ENCODE measurements around the gene SYT2.

DNA sequence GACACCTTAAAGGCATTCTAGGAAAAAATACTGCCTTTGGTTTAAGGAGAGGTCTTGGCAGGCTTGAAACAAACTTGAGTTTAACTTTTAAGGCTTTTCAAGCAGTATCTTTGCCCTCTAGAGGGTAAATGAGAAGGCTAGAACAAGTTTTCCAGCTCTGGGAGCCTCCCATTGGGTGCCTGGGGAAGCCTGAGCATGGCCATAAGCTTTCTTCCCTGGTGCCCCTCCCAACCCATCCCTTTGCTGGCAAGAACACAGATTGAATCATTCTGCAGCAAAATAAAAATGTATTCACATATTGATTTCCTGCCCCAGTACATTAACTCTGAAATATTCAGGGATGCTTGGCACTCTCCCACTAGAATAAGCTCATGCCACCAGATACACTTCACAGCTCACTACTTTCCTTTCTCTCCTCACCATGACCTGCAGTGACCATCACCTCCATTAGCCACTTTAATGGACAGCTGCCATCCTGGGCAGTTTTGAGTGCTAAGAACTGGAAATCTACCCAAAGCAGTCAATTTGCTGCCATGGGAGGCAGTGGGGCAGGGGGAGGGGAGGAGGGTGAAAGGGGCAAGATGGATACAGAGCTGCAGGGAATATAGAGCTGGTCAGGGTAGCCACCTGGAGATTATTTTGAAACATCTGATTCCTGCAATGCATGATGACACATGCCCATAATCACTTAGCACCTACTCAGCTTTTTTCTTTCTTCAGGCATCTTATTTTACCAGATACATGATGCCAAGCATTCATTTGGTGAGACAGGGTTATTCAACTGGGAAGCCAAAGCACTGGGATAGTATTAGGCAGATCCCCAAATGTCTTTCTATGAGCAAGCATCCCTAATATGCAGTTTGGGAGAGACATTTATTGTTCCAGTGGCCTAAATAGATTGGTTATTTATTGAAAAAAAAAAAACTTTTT lies 140.6 kb downstream of the SYT2 start:
- no peak for TF ChIP-seq EZH2phosphoT487 (IDR thresholded peaks at IDR 0.05; ENCODE audit: borderline replicate concordance, low read length)
- TF ChIP-seq, protein P1, sequence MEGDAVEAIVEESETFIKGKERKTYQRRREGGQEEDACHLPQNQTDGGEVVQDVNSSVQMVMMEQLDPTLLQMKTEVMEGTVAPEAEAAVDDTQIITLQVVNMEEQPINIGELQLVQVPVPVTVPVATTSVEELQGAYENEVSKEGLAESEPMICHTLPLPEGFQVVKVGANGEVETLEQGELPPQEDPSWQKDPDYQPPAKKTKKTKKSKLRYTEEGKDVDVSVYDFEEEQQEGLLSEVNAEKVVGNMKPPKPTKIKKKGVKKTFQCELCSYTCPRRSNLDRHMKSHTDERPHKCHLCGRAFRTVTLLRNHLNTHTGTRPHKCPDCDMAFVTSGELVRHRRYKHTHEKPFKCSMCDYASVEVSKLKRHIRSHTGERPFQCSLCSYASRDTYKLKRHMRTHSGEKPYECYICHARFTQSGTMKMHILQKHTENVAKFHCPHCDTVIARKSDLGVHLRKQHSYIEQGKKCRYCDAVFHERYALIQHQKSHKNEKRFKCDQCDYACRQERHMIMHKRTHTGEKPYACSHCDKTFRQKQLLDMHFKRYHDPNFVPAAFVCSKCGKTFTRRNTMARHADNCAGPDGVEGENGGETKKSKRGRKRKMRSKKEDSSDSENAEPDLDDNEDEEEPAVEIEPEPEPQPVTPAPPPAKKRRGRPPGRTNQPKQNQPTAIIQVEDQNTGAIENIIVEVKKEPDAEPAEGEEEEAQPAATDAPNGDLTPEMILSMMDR (conservative IDR thresholded peaks at IDR 0.05; ENCODE audit: low read depth, low read length): no peak
- TF ChIP-seq EZH2 (IDR thresholded peaks at IDR 0.05; ENCODE audit: low read length, unreplicated experiment): no peak

Data from PC-3 (cell line).